ENCODE measurements around the gene TMED1.

DNA sequence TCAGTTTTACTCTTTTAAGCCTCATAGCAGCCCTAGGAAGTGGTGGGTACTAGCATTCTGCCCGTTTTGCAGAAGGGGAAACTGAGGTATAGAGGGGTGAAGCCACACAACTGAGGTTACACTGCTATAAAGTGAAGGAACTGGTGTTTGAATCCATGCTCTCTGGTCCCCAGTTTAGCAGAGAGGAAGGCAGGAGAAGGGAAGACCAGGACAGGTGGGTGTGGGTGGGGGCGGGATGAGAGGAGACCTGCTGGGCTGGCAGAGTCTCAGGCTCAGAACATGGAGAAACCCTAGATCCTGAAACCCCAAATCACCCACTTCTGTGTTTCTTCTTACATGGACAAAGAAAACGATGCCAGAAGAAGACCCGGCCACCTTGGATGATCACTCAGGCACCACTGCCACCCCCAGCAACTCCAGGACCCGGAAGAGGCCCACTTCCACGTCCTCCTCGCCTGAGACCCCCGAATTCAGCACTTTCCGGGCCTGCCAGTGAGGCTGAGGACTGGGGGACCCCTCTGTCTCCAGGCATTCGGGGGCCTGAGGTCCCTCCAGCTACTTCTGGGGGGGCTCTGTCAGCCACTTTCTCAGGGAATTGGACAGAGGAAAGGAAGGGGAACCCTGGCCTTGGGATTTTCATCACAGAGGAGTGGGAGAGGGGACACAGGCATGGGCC, 33.0 kb upstream of the TMED1 start:
- TF ChIP-seq, protein P1, sequence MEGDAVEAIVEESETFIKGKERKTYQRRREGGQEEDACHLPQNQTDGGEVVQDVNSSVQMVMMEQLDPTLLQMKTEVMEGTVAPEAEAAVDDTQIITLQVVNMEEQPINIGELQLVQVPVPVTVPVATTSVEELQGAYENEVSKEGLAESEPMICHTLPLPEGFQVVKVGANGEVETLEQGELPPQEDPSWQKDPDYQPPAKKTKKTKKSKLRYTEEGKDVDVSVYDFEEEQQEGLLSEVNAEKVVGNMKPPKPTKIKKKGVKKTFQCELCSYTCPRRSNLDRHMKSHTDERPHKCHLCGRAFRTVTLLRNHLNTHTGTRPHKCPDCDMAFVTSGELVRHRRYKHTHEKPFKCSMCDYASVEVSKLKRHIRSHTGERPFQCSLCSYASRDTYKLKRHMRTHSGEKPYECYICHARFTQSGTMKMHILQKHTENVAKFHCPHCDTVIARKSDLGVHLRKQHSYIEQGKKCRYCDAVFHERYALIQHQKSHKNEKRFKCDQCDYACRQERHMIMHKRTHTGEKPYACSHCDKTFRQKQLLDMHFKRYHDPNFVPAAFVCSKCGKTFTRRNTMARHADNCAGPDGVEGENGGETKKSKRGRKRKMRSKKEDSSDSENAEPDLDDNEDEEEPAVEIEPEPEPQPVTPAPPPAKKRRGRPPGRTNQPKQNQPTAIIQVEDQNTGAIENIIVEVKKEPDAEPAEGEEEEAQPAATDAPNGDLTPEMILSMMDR (IDR thresholded peaks at IDR 0.05), result no peak
- no peak for TF ChIP-seq POLR2A (IDR thresholded peaks at IDR 0.05)

Measured in prostate gland (tissue), 2 donors.